Measurements from ENCODE around the gene KHK.

The KHK gene

GRCh38 chr2:27079233-27080139, 7.1 kb upstream of the KHK start:
- Histone ChIP-seq H2AFZ (ENCODE audit: low read depth, low read length) (no peak overlapping the region), H3K4me3 (ENCODE audit: low read length) (no peak overlapping the region), H3K27me3 (ENCODE audit: insufficient read depth, low read length) (no peaks in the 10 kb centered on the region)

GRCh38 chr2:27080140-27080469, 6.5 kb upstream of the KHK start:
- Histone ChIP-seq H3K4me3 (ENCODE audit: low read length) (no peak overlapping the region), H3K27me3 (ENCODE audit: insufficient read depth, low read length) (no peaks in the 10 kb centered on the region), H3K36me3 (ENCODE audit: insufficient read depth, low read length) (no peaks in the 10 kb centered on the region), H3K9me3 (ENCODE audit: low read length) (no peaks in the 10 kb centered on the region), H3K4me1 (ENCODE audit: insufficient read depth, low read length) (peaks cover 29% of the 10 kb centered on the region), H2AFZ (ENCODE audit: low read depth, low read length) (no peak overlapping the region)

More at GRCh38 chr2:27079233-27080139, 7.1 kb upstream of the KHK start:
- Histone ChIP-seq H3K4me1 (ENCODE audit: insufficient read depth, low read length) (peaks cover 29% of the 10 kb centered on the region), H3K36me3 (ENCODE audit: insufficient read depth, low read length) (no peaks in the 10 kb centered on the region), H3K9me3 (ENCODE audit: low read length) (no peaks in the 10 kb centered on the region)

- H2AFZ ChIP-seq (ENCODE audit: low read depth, low read length), result no peak overlapping the region
- H3K4me3 ChIP-seq (ENCODE audit: low read length), result no peak overlapping the region
- H3K36me3 ChIP-seq (ENCODE audit: insufficient read depth, low read length), result no peaks in the 10 kb centered on the region
- no peaks in the 10 kb centered on the region for H3K27me3 ChIP-seq (ENCODE audit: insufficient read depth, low read length)
- no peaks in the 10 kb centered on the region for H3K9me3 ChIP-seq (ENCODE audit: low read length)
- H3K4me1 ChIP-seq (ENCODE audit: insufficient read depth, low read length), result peaks cover 32% of the 10 kb centered on the region
Measured at GRCh38 chr2:27080603-27080936, 6.0 kb upstream of the KHK start.

GRCh38 chr2:27081984-27082772, 4.4 kb upstream of the KHK start:
- no peak overlapping the region for H3K4me3 ChIP-seq (ENCODE audit: low read length)

GRCh38 chr2:27082773-27083409, 3.7 kb upstream of the KHK start:
- Histone ChIP-seq H3K36me3 (ENCODE audit: insufficient read depth, low read length) (no peaks in the 10 kb centered on the region), H3K4me1 (ENCODE audit: insufficient read depth, low read length) (peaks cover 26% of the 10 kb centered on the region), H3K4me3 (ENCODE audit: low read length) (no peak overlapping the region), H2AFZ (ENCODE audit: low read depth, low read length) (no peak overlapping the region), H3K9me3 (ENCODE audit: low read length) (no peaks in the 10 kb centered on the region), H3K27me3 (ENCODE audit: insufficient read depth, low read length) (no peaks in the 10 kb centered on the region)

More at GRCh38 chr2:27081984-27082772, 4.4 kb upstream of the KHK start:
- Histone ChIP-seq H2AFZ (ENCODE audit: low read depth, low read length) (no peak overlapping the region), H3K4me1 (ENCODE audit: insufficient read depth, low read length) (peaks cover 24% of the 10 kb centered on the region), H3K27me3 (ENCODE audit: insufficient read depth, low read length) (no peaks in the 10 kb centered on the region), H3K36me3 (ENCODE audit: insufficient read depth, low read length) (no peaks in the 10 kb centered on the region), H3K9me3 (ENCODE audit: low read length) (no peaks in the 10 kb centered on the region)

- Histone ChIP-seq H3K4me1 (ENCODE audit: insufficient read depth, low read length) (peaks cover 21% of the 10 kb centered on the region), H2AFZ (ENCODE audit: low read depth, low read length) (no peak overlapping the region), H3K36me3 (ENCODE audit: insufficient read depth, low read length) (no peaks in the 10 kb centered on the region), H3K4me3 (ENCODE audit: low read length) (no peak overlapping the region), H3K9me3 (ENCODE audit: low read length) (no peaks in the 10 kb centered on the region), H3K27me3 (ENCODE audit: insufficient read depth, low read length) (no peaks in the 10 kb centered on the region)
Measured at GRCh38 chr2:27083410-27084296, 2.9 kb upstream of the KHK start.

GRCh38 chr2:27084297-27085061, 2.1 kb upstream of the KHK start:
- H3K4me1 ChIP-seq (ENCODE audit: insufficient read depth, low read length), result peaks cover 20% of the 10 kb centered on the region
- no peaks in the 10 kb centered on the region for H3K9me3 ChIP-seq (ENCODE audit: low read length)
- H2AFZ ChIP-seq (ENCODE audit: low read depth, low read length), result no peak overlapping the region
- H3K4me3 ChIP-seq (ENCODE audit: low read length), result no peak overlapping the region
- H3K36me3 ChIP-seq (ENCODE audit: insufficient read depth, low read length), result no peaks in the 10 kb centered on the region
- no peaks in the 10 kb centered on the region for H3K27me3 ChIP-seq (ENCODE audit: insufficient read depth, low read length)

GRCh38 chr2:27085062-27085672, 1.4 kb upstream of the KHK start:
- Histone ChIP-seq H2AFZ (ENCODE audit: low read depth, low read length) (peak overlapping the region; percentile 78), H3K4me3 (ENCODE audit: low read length) (peak overlapping the region; percentile 89), H3K36me3 (ENCODE audit: insufficient read depth, low read length) (no peaks in the 10 kb centered on the region), H3K9me3 (ENCODE audit: low read length) (no peaks in the 10 kb centered on the region), H3K27me3 (ENCODE audit: insufficient read depth, low read length) (no peaks in the 10 kb centered on the region), H3K4me1 (ENCODE audit: insufficient read depth, low read length) (peaks cover 20% of the 10 kb centered on the region)

GRCh38 chr2:27085673-27086089, 891 bp upstream of the KHK start:
- Histone ChIP-seq H3K4me3 (ENCODE audit: low read length) (peak overlapping the region; percentile 89), H3K27me3 (ENCODE audit: insufficient read depth, low read length) (no peaks in the 10 kb centered on the region), H2AFZ (ENCODE audit: low read depth, low read length) (peak overlapping the region; percentile 78), H3K9me3 (ENCODE audit: low read length) (no peaks in the 10 kb centered on the region), H3K4me1 (ENCODE audit: insufficient read depth, low read length) (peaks cover 19% of the 10 kb centered on the region), H3K36me3 (ENCODE audit: insufficient read depth, low read length) (no peaks in the 10 kb centered on the region)

- Histone ChIP-seq H3K27me3 (ENCODE audit: insufficient read depth, low read length) (no peaks in the 10 kb centered on the region), H2AFZ (ENCODE audit: low read depth, low read length) (peak overlapping the region; percentile 78), H3K4me3 (ENCODE audit: low read length) (peak overlapping the region; percentile 89), H3K36me3 (ENCODE audit: insufficient read depth, low read length) (no peaks in the 10 kb centered on the region), H3K4me1 (ENCODE audit: insufficient read depth, low read length) (peaks cover 15% of the 10 kb centered on the region), H3K9me3 (ENCODE audit: low read length) (no peaks in the 10 kb centered on the region)
Measured at GRCh38 chr2:27086090-27086723, 365 bp upstream of the KHK start.

GRCh38 chr2:27087823-27088410, 1.3 kb downstream of the KHK start:
- Histone ChIP-seq H3K36me3 (ENCODE audit: insufficient read depth, low read length) (no peaks in the 10 kb centered on the region), H3K4me3 (ENCODE audit: low read length) (peak overlapping the region; percentile 89), H3K4me1 (ENCODE audit: insufficient read depth, low read length) (peaks cover 10% of the 10 kb centered on the region), H2AFZ (ENCODE audit: low read depth, low read length) (no peak overlapping the region), H3K27me3 (ENCODE audit: insufficient read depth, low read length) (no peaks in the 10 kb centered on the region), H3K9me3 (ENCODE audit: low read length) (no peaks in the 10 kb centered on the region)
